Fibroblast of the aortic adventitia (primary cell): ENCODE results near the gene RIOK3. TPM values are rescaled to one million over a fixed set of nuclear protein-coding genes. Genes with fewer than 3 reads are reported as not detected.

Source experiments
- DNase-seq: peaks from one replicate; pipeline ENCODE4 v3.0.0-alpha.2; 2010; ENCODE audit warnings: low read depth
- H3K4me3 ChIP-seq: 2 replicates; pipeline ENCODE4 v1.5.1; 2011; ENCODE audit warnings: low read depth, mild to moderate bottlenecking, control low read depth, low read length, moderate library complexity
- total RNA-seq: library from RNA; depleted of rRNA; stranded (reverse); fragments of >200 nt; gene quantifications from 2 replicates; pipeline ENCODE4 v1.2.3, GENCODE V29; 2012; ENCODE audit warnings: low replicate concordance
- TF ChIP-seq, protein P1 (sequence below): IDR thresholded peaks from 2 replicates; pipeline ENCODE4 v1.5.1; 2011; ENCODE audit warnings: mild to moderate bottlenecking, low read length, control low read depth, inconsistent platforms; ENCODE audit not compliant: insufficient read depth

The RIOK3 gene
- total RNA-seq, 1 donor = 89.3 TPM

DNA sequence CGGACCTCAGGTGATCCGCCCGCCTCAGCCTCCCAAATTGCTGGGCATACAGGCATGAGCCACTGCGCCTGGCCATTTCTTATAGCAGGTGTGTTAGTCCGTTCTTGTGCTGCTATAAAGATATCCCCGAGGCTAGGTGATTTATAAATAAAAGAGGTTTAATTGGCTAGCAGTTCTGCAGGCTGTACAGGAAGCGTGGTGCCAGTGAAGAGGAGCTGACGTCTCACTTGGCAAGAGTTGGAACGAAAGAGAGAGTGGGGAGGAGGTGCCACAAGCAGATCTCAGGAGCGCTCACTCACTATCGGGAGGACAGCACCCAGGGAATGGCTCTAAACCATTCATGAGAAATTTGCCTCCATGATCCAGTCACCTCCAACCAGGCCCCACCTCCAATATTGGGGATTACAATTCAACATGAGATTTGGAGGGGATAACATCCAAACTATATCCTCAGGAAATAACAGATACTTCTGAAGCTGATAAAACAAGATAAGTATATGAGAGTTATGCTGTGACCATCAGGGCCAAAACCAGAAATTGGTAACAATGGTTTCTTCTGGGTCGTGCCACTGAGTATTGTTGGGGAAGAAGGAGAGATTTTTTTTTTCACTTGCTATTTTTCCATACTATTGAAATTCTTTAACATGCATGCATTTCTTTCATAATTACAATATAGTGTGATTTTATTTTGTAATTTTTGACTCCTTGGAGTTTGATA, 42.8 kb downstream of the RIOK3 start:
- TF ChIP-seq, protein P1, sequence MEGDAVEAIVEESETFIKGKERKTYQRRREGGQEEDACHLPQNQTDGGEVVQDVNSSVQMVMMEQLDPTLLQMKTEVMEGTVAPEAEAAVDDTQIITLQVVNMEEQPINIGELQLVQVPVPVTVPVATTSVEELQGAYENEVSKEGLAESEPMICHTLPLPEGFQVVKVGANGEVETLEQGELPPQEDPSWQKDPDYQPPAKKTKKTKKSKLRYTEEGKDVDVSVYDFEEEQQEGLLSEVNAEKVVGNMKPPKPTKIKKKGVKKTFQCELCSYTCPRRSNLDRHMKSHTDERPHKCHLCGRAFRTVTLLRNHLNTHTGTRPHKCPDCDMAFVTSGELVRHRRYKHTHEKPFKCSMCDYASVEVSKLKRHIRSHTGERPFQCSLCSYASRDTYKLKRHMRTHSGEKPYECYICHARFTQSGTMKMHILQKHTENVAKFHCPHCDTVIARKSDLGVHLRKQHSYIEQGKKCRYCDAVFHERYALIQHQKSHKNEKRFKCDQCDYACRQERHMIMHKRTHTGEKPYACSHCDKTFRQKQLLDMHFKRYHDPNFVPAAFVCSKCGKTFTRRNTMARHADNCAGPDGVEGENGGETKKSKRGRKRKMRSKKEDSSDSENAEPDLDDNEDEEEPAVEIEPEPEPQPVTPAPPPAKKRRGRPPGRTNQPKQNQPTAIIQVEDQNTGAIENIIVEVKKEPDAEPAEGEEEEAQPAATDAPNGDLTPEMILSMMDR = no peak
- no peak for DNase-seq
- H3K4me3 ChIP-seq = no peak overlapping the region

DNA sequence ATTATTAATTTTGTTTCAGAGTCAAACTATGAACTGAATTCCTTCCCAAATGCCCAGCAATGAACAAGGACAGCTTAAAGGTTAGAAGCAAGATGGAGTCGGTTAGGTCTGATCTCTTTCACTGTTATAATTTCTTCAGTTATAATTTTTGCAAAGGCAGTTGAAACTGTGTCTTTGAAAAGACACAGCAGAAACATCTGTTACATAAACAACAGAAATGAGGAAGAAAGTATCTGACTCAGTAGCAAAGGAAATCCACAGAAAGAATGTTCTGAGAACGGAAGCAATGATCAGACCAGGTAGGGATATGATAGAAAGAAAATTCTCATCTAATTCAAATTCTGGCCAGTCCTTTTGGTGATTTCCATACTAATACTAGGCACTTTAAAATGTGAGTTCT, 45.0 kb downstream of the RIOK3 start:
- TF ChIP-seq, protein P1 = no peak
- H3K4me3 ChIP-seq = no peak overlapping the region
- DNase-seq = no peak

DNA sequence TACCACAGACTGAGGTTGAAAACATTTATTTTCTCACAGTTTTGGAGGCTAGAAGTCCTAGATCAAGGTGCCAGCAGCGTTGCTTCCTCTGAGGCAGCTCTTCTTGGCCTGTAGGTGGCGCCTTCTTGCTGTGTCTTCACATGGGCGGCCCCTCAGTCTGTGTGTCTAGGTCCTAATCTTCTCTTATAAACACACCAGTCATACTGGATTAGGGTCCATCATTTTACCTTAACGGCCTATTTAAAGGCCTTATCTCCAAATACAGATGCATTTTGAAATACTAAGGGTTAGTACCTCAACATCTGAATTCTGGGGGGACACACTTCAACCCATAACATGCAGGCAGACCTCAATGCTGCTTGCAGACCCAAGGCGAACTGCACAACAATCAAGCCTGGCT, 45.8 kb downstream of the RIOK3 start:
- H3K4me3 ChIP-seq = no peak overlapping the region
- TF ChIP-seq, protein P1 = peak; percentile 88
- DNase-seq = peak; percentile 74

GRCh38 chr18:23499291-23499781, 46.2 kb downstream of the RIOK3 start:
- DNase-seq = peak; percentile 80
- TF ChIP-seq, protein P1 = no peak
- no peak overlapping the region for H3K4me3 ChIP-seq

GRCh38 chr18:23501626-23502025, 48.5 kb downstream of the RIOK3 start:
- no peak for DNase-seq
- no peak overlapping the region for H3K4me3 ChIP-seq
- TF ChIP-seq, protein P1 = no peak

DNA sequence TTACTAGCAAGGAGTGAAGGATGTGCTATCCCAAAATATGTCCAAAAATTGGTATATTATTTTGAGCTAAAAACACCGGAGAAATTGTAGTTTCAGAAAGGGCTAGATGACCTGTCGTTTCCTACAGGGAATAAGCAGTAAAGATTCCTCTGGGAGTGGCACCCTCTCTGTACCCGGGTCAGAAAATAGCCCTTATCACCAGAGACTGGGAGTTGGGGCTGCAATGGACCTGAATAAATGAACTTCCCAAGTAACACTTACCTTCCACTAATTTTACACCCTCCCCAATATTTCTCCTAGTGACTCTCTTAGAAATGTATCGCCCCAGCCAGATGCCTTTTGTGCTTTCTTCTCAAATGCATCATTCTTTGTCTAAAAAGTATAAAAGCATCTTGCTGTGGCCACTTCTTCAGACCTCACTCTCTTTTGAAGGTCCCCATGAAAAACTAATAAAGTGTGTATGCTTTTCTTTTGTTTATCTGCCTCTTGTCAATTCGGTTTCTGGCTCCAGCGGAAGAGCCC, 49.5 kb downstream of the RIOK3 start:
- H3K4me3 ChIP-seq = peak overlapping the region; percentile 80
- TF ChIP-seq, protein P1 = no peak
- DNase-seq = no peak
